ENCODE results near the gene S100Z.

DNA sequence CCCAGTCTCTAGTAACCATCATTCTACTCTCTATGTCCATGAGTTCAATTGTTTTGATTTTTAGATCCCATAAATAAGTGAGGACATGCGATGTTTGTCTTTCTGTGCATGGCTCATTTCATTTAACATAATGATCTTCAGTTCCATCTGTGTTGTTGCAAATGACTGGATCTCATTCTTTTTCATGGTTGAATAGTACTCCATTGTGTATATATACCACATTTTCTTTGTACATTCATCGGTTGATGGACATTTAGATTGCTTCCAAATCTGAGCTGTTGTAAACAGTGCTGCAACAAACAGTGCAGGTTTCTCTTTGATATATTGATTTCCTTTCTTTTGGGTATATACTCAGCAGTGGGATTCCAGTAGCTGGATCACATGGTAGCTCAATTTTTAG, 46.4 kb downstream of the S100Z start:
- TF ChIP-seq POLR2A (IDR thresholded peaks at IDR 0.05), result no peak
- TF ChIP-seq, protein P1, sequence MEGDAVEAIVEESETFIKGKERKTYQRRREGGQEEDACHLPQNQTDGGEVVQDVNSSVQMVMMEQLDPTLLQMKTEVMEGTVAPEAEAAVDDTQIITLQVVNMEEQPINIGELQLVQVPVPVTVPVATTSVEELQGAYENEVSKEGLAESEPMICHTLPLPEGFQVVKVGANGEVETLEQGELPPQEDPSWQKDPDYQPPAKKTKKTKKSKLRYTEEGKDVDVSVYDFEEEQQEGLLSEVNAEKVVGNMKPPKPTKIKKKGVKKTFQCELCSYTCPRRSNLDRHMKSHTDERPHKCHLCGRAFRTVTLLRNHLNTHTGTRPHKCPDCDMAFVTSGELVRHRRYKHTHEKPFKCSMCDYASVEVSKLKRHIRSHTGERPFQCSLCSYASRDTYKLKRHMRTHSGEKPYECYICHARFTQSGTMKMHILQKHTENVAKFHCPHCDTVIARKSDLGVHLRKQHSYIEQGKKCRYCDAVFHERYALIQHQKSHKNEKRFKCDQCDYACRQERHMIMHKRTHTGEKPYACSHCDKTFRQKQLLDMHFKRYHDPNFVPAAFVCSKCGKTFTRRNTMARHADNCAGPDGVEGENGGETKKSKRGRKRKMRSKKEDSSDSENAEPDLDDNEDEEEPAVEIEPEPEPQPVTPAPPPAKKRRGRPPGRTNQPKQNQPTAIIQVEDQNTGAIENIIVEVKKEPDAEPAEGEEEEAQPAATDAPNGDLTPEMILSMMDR (IDR thresholded peaks at IDR 0.05), result no peak
